ENCODE data around the gene CAMKK1. TPM values are rescaled to one million over a fixed set of nuclear protein-coding genes. Genes with fewer than 3 reads are reported as not detected.

Gene CAMKK1
- total RNA-seq, 1 experiment from 2014 or later: 9.6 TPM

DNA sequence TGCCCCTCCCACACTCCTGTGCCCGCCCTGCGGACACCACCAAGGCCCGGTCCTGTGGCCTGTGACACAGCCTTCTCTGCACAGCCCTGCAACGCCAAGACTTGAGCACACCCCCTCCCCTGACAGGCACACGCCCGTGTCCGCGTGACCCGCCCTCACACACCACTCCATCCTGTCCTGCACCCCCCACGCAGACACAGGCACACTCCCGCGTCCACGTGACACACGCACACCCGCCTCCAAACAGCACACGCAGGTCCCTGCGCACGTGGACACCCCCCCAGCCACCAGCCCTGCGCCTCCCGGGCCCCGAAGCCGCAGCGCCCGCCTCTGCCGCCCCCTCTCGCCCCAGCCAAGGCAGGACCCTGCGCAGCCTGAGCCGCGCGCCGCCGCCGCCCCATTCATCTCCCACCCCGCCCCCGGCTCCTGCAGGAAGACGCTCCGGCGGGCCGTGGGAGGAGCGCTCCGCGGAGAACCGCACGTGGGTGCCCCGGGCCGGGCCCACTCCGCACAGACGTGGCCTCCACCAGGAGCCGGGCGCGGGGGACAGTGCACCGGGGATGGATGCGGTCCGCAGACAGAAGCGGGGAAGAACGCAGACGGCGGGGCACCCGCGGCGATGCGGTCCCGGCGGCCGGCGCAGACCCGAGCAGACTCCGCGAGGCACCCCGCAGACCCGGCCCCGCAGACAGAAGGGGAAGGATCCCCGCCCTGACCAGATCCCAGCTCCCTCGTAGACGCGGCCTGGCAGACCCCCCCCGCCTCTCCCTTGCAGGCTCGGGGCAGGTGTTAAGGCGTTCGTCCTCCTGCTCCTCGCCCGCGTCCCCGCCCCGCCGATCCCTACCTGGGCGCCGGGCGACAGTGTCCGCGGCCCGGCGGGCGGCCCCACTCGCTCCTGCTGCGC is 506 bp downstream of the CAMKK1 start (continued):
- TF ChIP-seq FOXK1 (CRISPR knock-in tag; IDR thresholded peaks at IDR 0.05) (no peak), ERG (CRISPR knock-in tag; IDR thresholded peaks at IDR 0.05) (no peak), ELF4 (CRISPR knock-in tag; IDR thresholded peaks at IDR 0.05; ENCODE audit: low read depth) (no peak), MAX (CRISPR knock-in tag; IDR thresholded peaks at IDR 0.05) (0 out of 2 replicates have a peak, but pooled peaks have one; percentile 2), IRF2 (CRISPR knock-in tag; IDR thresholded peaks at IDR 0.05; ENCODE audit: borderline replicate concordance, low read depth) (no peak), SMAD3 (CRISPR knock-in tag; IDR thresholded peaks at IDR 0.05; ENCODE audit: borderline replicate concordance) (no peak), NFATC4 (CRISPR knock-in tag; IDR thresholded peaks at IDR 0.05) (no peak), ETV6 (CRISPR knock-in tag; IDR thresholded peaks at IDR 0.05) (no peak; the same call in 1 of the 2 replicates), TEAD4 (CRISPR knock-in tag; IDR thresholded peaks at IDR 0.05) (no peak), TP53 (CRISPR knock-in tag; IDR thresholded peaks at IDR 0.05) (no peak), TEAD1 (CRISPR knock-in tag; IDR thresholded peaks at IDR 0.05) (no peak), ZNF671 (CRISPR knock-in tag; IDR thresholded peaks at IDR 0.05) (no peak), FOXJ3 (CRISPR knock-in tag; IDR thresholded peaks at IDR 0.05; ENCODE audit: borderline replicate concordance) (no peak), RORB (CRISPR knock-in tag; IDR thresholded peaks at IDR 0.05) (no peak), ZNF121 (CRISPR knock-in tag; IDR thresholded peaks at IDR 0.05) (no peak), GABPB1 (CRISPR knock-in tag; IDR thresholded peaks at IDR 0.05) (no peak), EMX1 (CRISPR knock-in tag; IDR thresholded peaks at IDR 0.05) (no peak), TCF7 (CRISPR knock-in tag; IDR thresholded peaks at IDR 0.05; ENCODE audit: low read depth) (no peak; the same call in 1 of the 2 replicates), ATF1 (CRISPR knock-in tag; IDR thresholded peaks at IDR 0.05) (no peak), NFE2L1 (CRISPR knock-in tag; IDR thresholded peaks at IDR 0.05) (peak; percentile 75), CREM (CRISPR knock-in tag; IDR thresholded peaks at IDR 0.05) (no peak), AFF4 (CRISPR knock-in tag; IDR thresholded peaks at IDR 0.05; ENCODE audit: borderline replicate concordance) (no peak)
- TF ChIP-seq, protein P1, sequence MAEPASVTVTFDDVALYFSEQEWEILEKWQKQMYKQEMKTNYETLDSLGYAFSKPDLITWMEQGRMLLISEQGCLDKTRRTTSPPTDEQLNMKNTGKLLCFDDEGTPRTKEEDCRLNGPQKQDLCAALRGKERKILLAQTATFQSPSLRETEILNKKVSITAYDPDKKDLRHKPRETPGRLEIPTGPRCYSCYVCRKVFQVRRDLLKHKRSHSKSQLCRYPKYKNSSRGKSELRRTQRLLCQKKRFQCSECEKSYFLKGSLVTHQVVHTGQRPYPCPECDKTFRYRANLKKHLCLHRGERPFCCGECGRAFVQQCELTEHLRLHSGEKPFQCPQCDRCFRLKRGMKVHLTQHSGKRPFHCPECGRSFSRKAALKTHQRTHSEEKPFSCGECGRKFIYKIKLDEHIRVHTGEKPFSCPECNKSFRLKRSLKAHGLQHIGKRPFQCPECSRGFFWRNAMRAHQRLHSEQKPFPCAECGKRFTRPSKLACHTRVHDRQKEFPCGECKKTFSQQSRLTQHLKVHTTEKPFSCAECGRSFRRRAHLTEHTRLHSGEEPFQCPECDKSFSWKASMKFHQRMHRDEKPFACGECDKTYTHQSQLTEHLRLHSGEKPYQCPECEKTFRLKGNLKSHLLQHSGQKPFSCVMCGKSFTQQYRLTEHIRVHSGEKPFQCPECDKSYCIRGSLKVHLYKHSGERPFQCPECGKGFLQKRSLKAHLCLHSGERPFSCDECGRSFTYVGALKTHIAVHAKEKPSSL (CRISPR knock-in tag; conservative IDR thresholded peaks at IDR 0.05): no peak
- TF ChIP-seq, protein P2, sequence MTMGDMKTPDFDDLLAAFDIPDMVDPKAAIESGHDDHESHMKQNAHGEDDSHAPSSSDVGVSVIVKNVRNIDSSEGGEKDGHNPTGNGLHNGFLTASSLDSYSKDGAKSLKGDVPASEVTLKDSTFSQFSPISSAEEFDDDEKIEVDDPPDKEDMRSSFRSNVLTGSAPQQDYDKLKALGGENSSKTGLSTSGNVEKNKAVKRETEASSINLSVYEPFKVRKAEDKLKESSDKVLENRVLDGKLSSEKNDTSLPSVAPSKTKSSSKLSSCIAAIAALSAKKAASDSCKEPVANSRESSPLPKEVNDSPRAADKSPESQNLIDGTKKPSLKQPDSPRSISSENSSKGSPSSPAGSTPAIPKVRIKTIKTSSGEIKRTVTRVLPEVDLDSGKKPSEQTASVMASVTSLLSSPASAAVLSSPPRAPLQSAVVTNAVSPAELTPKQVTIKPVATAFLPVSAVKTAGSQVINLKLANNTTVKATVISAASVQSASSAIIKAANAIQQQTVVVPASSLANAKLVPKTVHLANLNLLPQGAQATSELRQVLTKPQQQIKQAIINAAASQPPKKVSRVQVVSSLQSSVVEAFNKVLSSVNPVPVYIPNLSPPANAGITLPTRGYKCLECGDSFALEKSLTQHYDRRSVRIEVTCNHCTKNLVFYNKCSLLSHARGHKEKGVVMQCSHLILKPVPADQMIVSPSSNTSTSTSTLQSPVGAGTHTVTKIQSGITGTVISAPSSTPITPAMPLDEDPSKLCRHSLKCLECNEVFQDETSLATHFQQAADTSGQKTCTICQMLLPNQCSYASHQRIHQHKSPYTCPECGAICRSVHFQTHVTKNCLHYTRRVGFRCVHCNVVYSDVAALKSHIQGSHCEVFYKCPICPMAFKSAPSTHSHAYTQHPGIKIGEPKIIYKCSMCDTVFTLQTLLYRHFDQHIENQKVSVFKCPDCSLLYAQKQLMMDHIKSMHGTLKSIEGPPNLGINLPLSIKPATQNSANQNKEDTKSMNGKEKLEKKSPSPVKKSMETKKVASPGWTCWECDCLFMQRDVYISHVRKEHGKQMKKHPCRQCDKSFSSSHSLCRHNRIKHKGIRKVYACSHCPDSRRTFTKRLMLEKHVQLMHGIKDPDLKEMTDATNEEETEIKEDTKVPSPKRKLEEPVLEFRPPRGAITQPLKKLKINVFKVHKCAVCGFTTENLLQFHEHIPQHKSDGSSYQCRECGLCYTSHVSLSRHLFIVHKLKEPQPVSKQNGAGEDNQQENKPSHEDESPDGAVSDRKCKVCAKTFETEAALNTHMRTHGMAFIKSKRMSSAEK (CRISPR knock-in tag; IDR thresholded peaks at IDR 0.05; ENCODE audit: borderline replicate concordance): no peak
- TF ChIP-seq, protein P3, sequence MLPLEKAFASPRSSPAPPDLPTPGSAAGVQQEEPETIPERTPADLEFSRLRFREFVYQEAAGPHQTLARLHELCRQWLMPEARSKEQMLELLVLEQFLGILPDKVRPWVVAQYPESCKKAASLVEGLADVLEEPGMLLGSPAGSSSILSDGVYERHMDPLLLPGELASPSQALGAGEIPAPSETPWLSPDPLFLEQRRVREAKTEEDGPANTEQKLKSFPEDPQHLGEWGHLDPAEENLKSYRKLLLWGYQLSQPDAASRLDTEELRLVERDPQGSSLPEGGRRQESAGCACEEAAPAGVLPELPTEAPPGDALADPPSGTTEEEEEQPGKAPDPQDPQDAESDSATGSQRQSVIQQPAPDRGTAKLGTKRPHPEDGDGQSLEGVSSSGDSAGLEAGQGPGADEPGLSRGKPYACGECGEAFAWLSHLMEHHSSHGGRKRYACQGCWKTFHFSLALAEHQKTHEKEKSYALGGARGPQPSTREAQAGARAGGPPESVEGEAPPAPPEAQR (CRISPR knock-in tag; IDR thresholded peaks at IDR 0.05): no peak
- TF ChIP-seq, protein P4, sequence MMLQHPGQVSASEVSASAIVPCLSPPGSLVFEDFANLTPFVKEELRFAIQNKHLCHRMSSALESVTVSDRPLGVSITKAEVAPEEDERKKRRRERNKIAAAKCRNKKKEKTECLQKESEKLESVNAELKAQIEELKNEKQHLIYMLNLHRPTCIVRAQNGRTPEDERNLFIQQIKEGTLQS (CRISPR knock-in tag; conservative IDR thresholded peaks at IDR 0.05): no peak
